IMR-90 (cell line): ENCODE measurements around the gene FXYD5. TPM values are rescaled to one million over a fixed set of nuclear protein-coding genes. Genes with fewer than 3 reads are reported as not detected.

Experiments used
- ATAC-seq: fragments of 200-7000 bp; cut with Tn5 transposase; 2 replicates; pipeline ENCODE4 v1.9.1; 2020; ENCODE audit warnings: low read depth, mild to moderate bottlenecking, moderate library complexity
- BruUV-seq: library from RNA; stranded (reverse); fragments of 400-500 nt; replicated peaks from 2 replicates; lab custom pipeline; 2021; lab: Mats Ljungman, UMichigan
- CTCF ChIA-PET: fragments of 300-600 bp; formaldehyde crosslinking; extraction: SDS; loops from one replicate; lab custom pipeline; 2021; ENCODE audit warnings: antibody characterized with exemption; lab: Yijun Ruan, JAX
- POLR2A ChIA-PET: fragments of 300-600 bp; sonication (Branson Sonifier 250); formaldehyde crosslinking; loops from one replicate; lab custom pipeline; 2022; ENCODE audit warnings: antibody characterized with exemption; ENCODE audit not compliant: unreplicated experiment; lab: Charles Lee
- DNase-seq: peaks from one replicate; pipeline ENCODE4 v3.0.0; 2013
- H2AFZ ChIP-seq: replicated peaks from 2 replicates; pipeline ENCODE3; 2013; ENCODE audit warnings: low read length, mild to moderate bottlenecking; ENCODE audit not compliant: poor library complexity
- H2AK5ac ChIP-seq: 2 replicates; pipeline ENCODE4 v1.6.1; 2013; ENCODE audit warnings: low read depth, low read length, inconsistent platforms
- H2AK9ac ChIP-seq: replicated peaks from 2 replicates; pipeline ENCODE3; 2013; ENCODE audit warnings: mild to moderate bottlenecking, low read depth, low read length, moderate library complexity; ENCODE audit not compliant: poor library complexity
- H2BK120ac ChIP-seq: 2 replicates; pipeline ENCODE4 v1.6.1; 2013; ENCODE audit warnings: low read depth, low read length, inconsistent platforms
- H2BK15ac ChIP-seq: 3 replicates; pipeline ENCODE4 v1.6.1; 2013; ENCODE audit warnings: low read depth, low read length, inconsistent platforms
- H2BK20ac ChIP-seq: 2 replicates; pipeline ENCODE4 v1.6.1; 2013; ENCODE audit warnings: low read depth, mild to moderate bottlenecking, inconsistent platforms, low read length, moderate library complexity
- H2BK5ac ChIP-seq: 2 replicates; pipeline ENCODE4 v1.6.1; 2013; ENCODE audit warnings: mild to moderate bottlenecking, low read depth, low read length, inconsistent platforms; ENCODE audit not compliant: poor library complexity, severe bottlenecking
- H3K14ac ChIP-seq: replicated peaks from 2 replicates; pipeline ENCODE4 v1.6.1; 2013; ENCODE audit warnings: low read depth, low read length, inconsistent platforms
- H3K18ac ChIP-seq: 2 replicates; pipeline ENCODE4 v1.6.1; 2013; ENCODE audit warnings: low read depth, low read length, control low read depth
- H3K23ac ChIP-seq: 2 replicates; pipeline ENCODE4 v1.6.1; 2013; ENCODE audit warnings: low read depth, low read length, inconsistent platforms
- H3K27ac ChIP-seq: 2 replicates; pipeline ENCODE4 v1.5.1; 2013; ENCODE audit warnings: mild to moderate bottlenecking, control low read depth, low read length; ENCODE audit not compliant: insufficient read depth
- H3K27me3 ChIP-seq: 2 replicates; pipeline ENCODE4 v1.6.1; 2013; ENCODE audit warnings: low read length; ENCODE audit not compliant: control insufficient read depth, insufficient read depth
- H3K36me3 ChIP-seq: 2 replicates; pipeline ENCODE4 v1.6.1; 2013; ENCODE audit warnings: low read length, mixed read lengths; ENCODE audit not compliant: control insufficient read depth, insufficient read depth
- H3K4ac ChIP-seq: 2 replicates; pipeline ENCODE4 v1.6.1; 2013; ENCODE audit warnings: low read depth, low read length, inconsistent platforms
- H3K4me1 ChIP-seq: 2 replicates; pipeline ENCODE4 v1.6.1; 2013; ENCODE audit warnings: low read length, mixed read lengths; ENCODE audit not compliant: control insufficient read depth, insufficient read depth
- H3K4me2 ChIP-seq: 2 replicates; pipeline ENCODE4 v1.6.1; 2013; ENCODE audit warnings: low read depth, mild to moderate bottlenecking, control low read depth, low read length, moderate library complexity
- H3K4me3 ChIP-seq: 2 replicates; pipeline ENCODE4 v1.5.1; 2013; ENCODE audit warnings: low read depth, mild to moderate bottlenecking, control low read depth, low read length, moderate library complexity; ENCODE audit not compliant: insufficient read depth
- H3K56ac ChIP-seq: 2 replicates; pipeline ENCODE4 v1.6.1; 2013; ENCODE audit warnings: low read length, inconsistent platforms; ENCODE audit not compliant: insufficient read depth; ENCODE audit errors: extremely low read depth
- H3K79me1 ChIP-seq, 2 experiments: 2 replicates each; pipeline ENCODE4 v1.6.1; 2013; ENCODE audit warnings: low read length in 2 of 2, inconsistent platforms in 1 of 2, low read depth in 1 of 2
- H3K9ac ChIP-seq: 2 replicates; pipeline ENCODE4 v1.6.1; 2013; ENCODE audit warnings: low read depth, low read length, control low read depth
- H3K9me1 ChIP-seq: 2 replicates; pipeline ENCODE4 v1.6.1; 2013; ENCODE audit warnings: low read length, inconsistent platforms; ENCODE audit not compliant: insufficient read depth
- H3K9me3 ChIP-seq: 2 replicates; pipeline ENCODE4 v1.6.1; 2013; ENCODE audit warnings: low read length; ENCODE audit not compliant: control insufficient read depth, insufficient read depth
- H4K20me1 ChIP-seq: 2 replicates; pipeline ENCODE4 v1.6.1; 2013; ENCODE audit warnings: low read length, inconsistent platforms; ENCODE audit not compliant: insufficient read depth
- H4K5ac ChIP-seq: 2 replicates; pipeline ENCODE4 v1.6.1; 2013; ENCODE audit warnings: mild to moderate bottlenecking, low read depth, low read length, control low read depth
- H4K8ac ChIP-seq, 2 experiments: 2 replicates each; pipeline ENCODE4 v1.6.1; 2013; ENCODE audit warnings: low read depth in 2 of 2, low read length in 2 of 2, control low read depth in 1 of 2, inconsistent platforms in 1 of 2
- H4K91ac ChIP-seq: 2 replicates; pipeline ENCODE4 v1.6.1; 2013; ENCODE audit warnings: low read depth, low read length, inconsistent platforms; ENCODE audit not compliant: insufficient read depth
- CEBPB ChIP-seq: IDR thresholded peaks from 2 replicates; pipeline ENCODE4 v1.6.1; 2012; ENCODE audit warnings: low read depth, low read length, improper control_type of control experiment
- CHD1 ChIP-seq: IDR thresholded peaks from 2 replicates; pipeline ENCODE4 v1.6.1; 2012; ENCODE audit warnings: low read depth, low read length, improper control_type of control experiment
- ELK1 ChIP-seq: fragments of 150-350 bp; IDR thresholded peaks from 2 replicates; pipeline ENCODE4 v1.6.1; 2016; ENCODE audit warnings: low read depth, mild to moderate bottlenecking, low read length, moderate library complexity, borderline replicate concordance
- FOS ChIP-seq: fragments of 150-350 bp; IDR thresholded peaks from 2 replicates; pipeline ENCODE4 v1.6.1; 2016; ENCODE audit warnings: low read depth, low read length
- MAFK ChIP-seq: IDR thresholded peaks from 2 replicates; pipeline ENCODE4 v1.6.1; 2012; ENCODE audit warnings: low read depth, low read length, improper control_type of control experiment
- MAZ ChIP-seq: IDR thresholded peaks from 2 replicates; pipeline ENCODE4 v1.6.1; 2012; ENCODE audit warnings: low read depth, mild to moderate bottlenecking, low read length, improper control_type of control experiment, moderate library complexity, borderline replicate concordance
- MXI1 ChIP-seq: IDR thresholded peaks from 2 replicates; pipeline ENCODE4 v1.6.1; 2012; ENCODE audit warnings: low read depth, mild to moderate bottlenecking, low read length, moderate library complexity, borderline replicate concordance
- NFE2L2 ChIP-seq: fragments of 150-350 bp; IDR thresholded peaks from 2 replicates; pipeline ENCODE4 v1.6.1; 2016; ENCODE audit warnings: low read depth, mild to moderate bottlenecking, low read length
- POLR2A ChIP-seq: IDR thresholded peaks from 2 replicates; pipeline ENCODE4 v1.6.1; 2012; ENCODE audit warnings: mild to moderate bottlenecking, low read depth, low read length
- RAD21 ChIP-seq: IDR thresholded peaks from 2 replicates; pipeline ENCODE4 v1.6.1; 2012; ENCODE audit warnings: low read length, improper control_type of control experiment
- RFX5 ChIP-seq: IDR thresholded peaks from 2 replicates; pipeline ENCODE4 v1.8.0; 2012; ENCODE audit warnings: low read depth, mild to moderate bottlenecking, low read length, moderate library complexity
- SMC3 ChIP-seq: fragments of 150-350 bp; IDR thresholded peaks from 2 replicates; pipeline ENCODE4 v1.6.1; 2016; ENCODE audit warnings: low read depth, mild to moderate bottlenecking, antibody characterized with exemption, low read length, moderate library complexity
- WGBS, 2 experiments: methylation state at CpG; one replicate each; pipeline versions ENCODE4 v1.1.5 to v1.1.7; 2013; ENCODE audit warnings: missing lambda C conversion rate in 2 of 2; ENCODE audit not compliant: insufficient read length in 1 of 2; ENCODE audit errors: extremely low coverage in 2 of 2; 5-methylcytosine and 5-hydroxymethylcytosine counted together
- dilution Hi-C: fragments of 300-500 bp; cut with HindIII; formaldehyde crosslinking; loops from one replicate; pipeline ENCODE4 v1.14.3; 2018; ENCODE audit warnings: low sequenced_read_pairs; ENCODE audit not compliant: unreplicated experiment
- in situ Hi-C: fragments of 300-500 bp; cut with MboI; formaldehyde crosslinking; loops from 3 replicates; pipeline ENCODE4 v1.14.3; 2019; ENCODE audit warnings: low sequenced_read_pairs, inconsistent platforms, mixed read lengths
- intact Hi-C: fragments of 100-400 bp; cut with micrococcal nuclease; formaldehyde crosslinking; loops from 2 replicates; pipeline ENCODE4 v1.10.0; 2022
- polyA plus RNA-seq, 3 experiments: library from polyadenylated mRNA; depleted of rRNA; stranded (reverse); fragments of >200 nt; gene quantifications; 2 replicates each; pipeline ENCODE4 v1.2.3, GENCODE V29; 2012; ENCODE audit warnings: low replicate concordance in 1 of 3
- total RNA-seq: library from RNA; depleted of rRNA; stranded (reverse); fragments of >200 nt; gene quantifications from 2 replicates; pipeline ENCODE4 v1.2.3, GENCODE V29; 2012
- TF ChIP-seq, protein P1 (sequence below): fragments of 150-350 bp; IDR thresholded peaks from 2 replicates; pipeline ENCODE4 v1.6.1; 2017; ENCODE audit warnings: mild to moderate bottlenecking, antibody characterized with exemption, low read length, low read depth

Gene FXYD5
- total and polyA plus RNA-seq, 2 of the 4 experiments (the other 2 are of a cell fraction), result 53.6 to 245 TPM

- ATAC-seq (no peak), DNase-seq (no peak)
- Histone ChIP-seq H3K79me1 (no peaks in the 10 kb centered on the region), H3K56ac (no peak overlapping the region), H3K9me3 (no peaks in the 10 kb centered on the region), H4K5ac (no peak overlapping the region), H3K4me2 (no peak overlapping the region), H2AFZ (no peak overlapping the region), H3K9me1 (no peaks in the 10 kb centered on the region), H2AK9ac (no peak overlapping the region), H3K14ac (no peak overlapping the region), H3K4ac (no peak overlapping the region), H3K27ac (no peak overlapping the region), H3K4me3 (no peak overlapping the region), H4K20me1 (no peaks in the 10 kb centered on the region), H4K8ac (no peak overlapping the region), H3K27me3 (no peaks in the 10 kb centered on the region), H2BK120ac (no peak overlapping the region), H2BK20ac (no peak overlapping the region), H3K23ac (no peak overlapping the region), H3K4me1 (no peaks in the 10 kb centered on the region), H3K18ac (no peak overlapping the region), H2BK5ac (no peak overlapping the region), H2AK5ac (no peak overlapping the region), H4K91ac (no peak overlapping the region), H3K9ac (no peak overlapping the region), H2BK15ac (no peak overlapping the region), H3K36me3 (peaks cover 11% of the 10 kb centered on the region)
- BruUV-seq, result no TSS peak
- intact Hi-C loops (no loop called here), in situ Hi-C loops (no loop called here), dilution Hi-C loops (no loop called here)
- CTCF ChIA-PET, result no interaction called here
- POLR2A ChIA-PET, result no interaction called here
- WGBS, 2 experiments, result no CpG with 5 or more reads among the region's 3 CpGs
- TF ChIP-seq CEBPB (no peak), FOS (no peak), NFE2L2 (no peak), RAD21 (no peak), SMC3 (no peak), RFX5 (no peak), CHD1 (no peak), MXI1 (no peak), ELK1 (no peak), POLR2A (no peak), MAZ (no peak), MAFK (no peak)
- TF ChIP-seq, protein P1, sequence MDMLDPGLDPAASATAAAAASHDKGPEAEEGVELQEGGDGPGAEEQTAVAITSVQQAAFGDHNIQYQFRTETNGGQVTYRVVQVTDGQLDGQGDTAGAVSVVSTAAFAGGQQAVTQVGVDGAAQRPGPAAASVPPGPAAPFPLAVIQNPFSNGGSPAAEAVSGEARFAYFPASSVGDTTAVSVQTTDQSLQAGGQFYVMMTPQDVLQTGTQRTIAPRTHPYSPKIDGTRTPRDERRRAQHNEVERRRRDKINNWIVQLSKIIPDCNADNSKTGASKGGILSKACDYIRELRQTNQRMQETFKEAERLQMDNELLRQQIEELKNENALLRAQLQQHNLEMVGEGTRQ, result no peak
Measured at GRCh38 chr19:35171730-35172129, 17.2 kb downstream of the FXYD5 start.
